IMR-90 (cell line): Measurements from ENCODE around the gene METAP2. TPM values are rescaled to one million over a fixed set of nuclear protein-coding genes. Genes with fewer than 3 reads are reported as not detected.

Experiments
- ATAC-seq: fragments of 200-7000 bp; cut with Tn5 transposase; 2 replicates; pipeline ENCODE4 v1.9.1; 2020; ENCODE audit warnings: low read depth, mild to moderate bottlenecking, moderate library complexity
- BruUV-seq: library from RNA; stranded (reverse); fragments of 400-500 nt; replicated peaks from 2 replicates; lab custom pipeline; 2021; lab: Mats Ljungman, UMichigan
- CTCF ChIA-PET: fragments of 300-600 bp; formaldehyde crosslinking; extraction: SDS; loops from one replicate; lab custom pipeline; 2021; ENCODE audit warnings: antibody characterized with exemption; lab: Yijun Ruan, JAX
- POLR2A ChIA-PET: fragments of 300-600 bp; sonication (Branson Sonifier 250); formaldehyde crosslinking; loops from one replicate; lab custom pipeline; 2022; ENCODE audit warnings: antibody characterized with exemption; ENCODE audit not compliant: unreplicated experiment; lab: Charles Lee
- DNase-seq: peaks from one replicate; pipeline ENCODE4 v3.0.0; 2013
- H2AFZ ChIP-seq: replicated peaks from 2 replicates; pipeline ENCODE3; 2013; ENCODE audit warnings: low read length, mild to moderate bottlenecking; ENCODE audit not compliant: poor library complexity
- H2AK5ac ChIP-seq: 2 replicates; pipeline ENCODE4 v1.6.1; 2013; ENCODE audit warnings: low read depth, low read length, inconsistent platforms
- H2AK9ac ChIP-seq: replicated peaks from 2 replicates; pipeline ENCODE3; 2013; ENCODE audit warnings: mild to moderate bottlenecking, low read depth, low read length, moderate library complexity; ENCODE audit not compliant: poor library complexity
- H2BK120ac ChIP-seq: 2 replicates; pipeline ENCODE4 v1.6.1; 2013; ENCODE audit warnings: low read depth, low read length, inconsistent platforms
- H2BK15ac ChIP-seq: 3 replicates; pipeline ENCODE4 v1.6.1; 2013; ENCODE audit warnings: low read depth, low read length, inconsistent platforms
- H2BK20ac ChIP-seq: 2 replicates; pipeline ENCODE4 v1.6.1; 2013; ENCODE audit warnings: low read depth, mild to moderate bottlenecking, inconsistent platforms, low read length, moderate library complexity
- H2BK5ac ChIP-seq: 2 replicates; pipeline ENCODE4 v1.6.1; 2013; ENCODE audit warnings: mild to moderate bottlenecking, low read depth, low read length, inconsistent platforms; ENCODE audit not compliant: poor library complexity, severe bottlenecking
- H3K14ac ChIP-seq: replicated peaks from 2 replicates; pipeline ENCODE4 v1.6.1; 2013; ENCODE audit warnings: low read depth, low read length, inconsistent platforms
- H3K18ac ChIP-seq: 2 replicates; pipeline ENCODE4 v1.6.1; 2013; ENCODE audit warnings: low read depth, low read length, control low read depth
- H3K23ac ChIP-seq: 2 replicates; pipeline ENCODE4 v1.6.1; 2013; ENCODE audit warnings: low read depth, low read length, inconsistent platforms
- H3K27ac ChIP-seq: 2 replicates; pipeline ENCODE4 v1.5.1; 2013; ENCODE audit warnings: mild to moderate bottlenecking, control low read depth, low read length; ENCODE audit not compliant: insufficient read depth
- H3K27me3 ChIP-seq: 2 replicates; pipeline ENCODE4 v1.6.1; 2013; ENCODE audit warnings: low read length; ENCODE audit not compliant: control insufficient read depth, insufficient read depth
- H3K36me3 ChIP-seq: 2 replicates; pipeline ENCODE4 v1.6.1; 2013; ENCODE audit warnings: low read length, mixed read lengths; ENCODE audit not compliant: control insufficient read depth, insufficient read depth
- H3K4ac ChIP-seq: 2 replicates; pipeline ENCODE4 v1.6.1; 2013; ENCODE audit warnings: low read depth, low read length, inconsistent platforms
- H3K4me1 ChIP-seq: 2 replicates; pipeline ENCODE4 v1.6.1; 2013; ENCODE audit warnings: low read length, mixed read lengths; ENCODE audit not compliant: control insufficient read depth, insufficient read depth
- H3K4me2 ChIP-seq: 2 replicates; pipeline ENCODE4 v1.6.1; 2013; ENCODE audit warnings: low read depth, mild to moderate bottlenecking, control low read depth, low read length, moderate library complexity
- H3K4me3 ChIP-seq: 2 replicates; pipeline ENCODE4 v1.5.1; 2013; ENCODE audit warnings: low read depth, mild to moderate bottlenecking, control low read depth, low read length, moderate library complexity; ENCODE audit not compliant: insufficient read depth
- H3K56ac ChIP-seq: 2 replicates; pipeline ENCODE4 v1.6.1; 2013; ENCODE audit warnings: low read length, inconsistent platforms; ENCODE audit not compliant: insufficient read depth; ENCODE audit errors: extremely low read depth
- H3K79me1 ChIP-seq, 2 experiments: 2 replicates each; pipeline ENCODE4 v1.6.1; 2013; ENCODE audit warnings: low read length in 2 of 2, inconsistent platforms in 1 of 2, low read depth in 1 of 2
- H3K9ac ChIP-seq: 2 replicates; pipeline ENCODE4 v1.6.1; 2013; ENCODE audit warnings: low read depth, low read length, control low read depth
- H3K9me1 ChIP-seq: 2 replicates; pipeline ENCODE4 v1.6.1; 2013; ENCODE audit warnings: low read length, inconsistent platforms; ENCODE audit not compliant: insufficient read depth
- H3K9me3 ChIP-seq: 2 replicates; pipeline ENCODE4 v1.6.1; 2013; ENCODE audit warnings: low read length; ENCODE audit not compliant: control insufficient read depth, insufficient read depth
- H4K20me1 ChIP-seq: 2 replicates; pipeline ENCODE4 v1.6.1; 2013; ENCODE audit warnings: low read length, inconsistent platforms; ENCODE audit not compliant: insufficient read depth
- H4K5ac ChIP-seq: 2 replicates; pipeline ENCODE4 v1.6.1; 2013; ENCODE audit warnings: mild to moderate bottlenecking, low read depth, low read length, control low read depth
- H4K8ac ChIP-seq, 2 experiments: 2 replicates each; pipeline ENCODE4 v1.6.1; 2013; ENCODE audit warnings: low read depth in 2 of 2, low read length in 2 of 2, control low read depth in 1 of 2, inconsistent platforms in 1 of 2
- H4K91ac ChIP-seq: 2 replicates; pipeline ENCODE4 v1.6.1; 2013; ENCODE audit warnings: low read depth, low read length, inconsistent platforms; ENCODE audit not compliant: insufficient read depth
- BHLHE40 ChIP-seq: fragments of 150-350 bp; IDR thresholded peaks from 2 replicates; pipeline ENCODE4 v1.6.1; 2016; ENCODE audit warnings: mild to moderate bottlenecking, low read depth, low read length
- CHD1 ChIP-seq: IDR thresholded peaks from 2 replicates; pipeline ENCODE4 v1.6.1; 2012; ENCODE audit warnings: low read depth, low read length, improper control_type of control experiment
- ELK1 ChIP-seq: fragments of 150-350 bp; IDR thresholded peaks from 2 replicates; pipeline ENCODE4 v1.6.1; 2016; ENCODE audit warnings: low read depth, mild to moderate bottlenecking, low read length, moderate library complexity, borderline replicate concordance
- FOS ChIP-seq: fragments of 150-350 bp; IDR thresholded peaks from 2 replicates; pipeline ENCODE4 v1.6.1; 2016; ENCODE audit warnings: low read depth, low read length
- MAFK ChIP-seq: IDR thresholded peaks from 2 replicates; pipeline ENCODE4 v1.6.1; 2012; ENCODE audit warnings: low read depth, low read length, improper control_type of control experiment
- MAZ ChIP-seq: IDR thresholded peaks from 2 replicates; pipeline ENCODE4 v1.6.1; 2012; ENCODE audit warnings: low read depth, mild to moderate bottlenecking, low read length, improper control_type of control experiment, moderate library complexity, borderline replicate concordance
- MXI1 ChIP-seq: IDR thresholded peaks from 2 replicates; pipeline ENCODE4 v1.6.1; 2012; ENCODE audit warnings: low read depth, mild to moderate bottlenecking, low read length, moderate library complexity, borderline replicate concordance
- POLR2A ChIP-seq: IDR thresholded peaks from 2 replicates; pipeline ENCODE4 v1.6.1; 2012; ENCODE audit warnings: mild to moderate bottlenecking, low read depth, low read length
- RAD21 ChIP-seq: IDR thresholded peaks from 2 replicates; pipeline ENCODE4 v1.6.1; 2012; ENCODE audit warnings: low read length, improper control_type of control experiment
- RCOR1 ChIP-seq: IDR thresholded peaks from 2 replicates; pipeline ENCODE4 v1.6.1; 2012; ENCODE audit warnings: mild to moderate bottlenecking, low read length, improper control_type of control experiment; ENCODE audit not compliant: insufficient replicate concordance
- WGBS, 2 experiments: methylation state at CpG; one replicate each; pipeline versions ENCODE4 v1.1.5 to v1.1.7; 2013; ENCODE audit warnings: missing lambda C conversion rate in 2 of 2; ENCODE audit not compliant: insufficient read length in 1 of 2; ENCODE audit errors: extremely low coverage in 2 of 2; 5-methylcytosine and 5-hydroxymethylcytosine counted together
- dilution Hi-C: fragments of 300-500 bp; cut with HindIII; formaldehyde crosslinking; loops from one replicate; pipeline ENCODE4 v1.14.3; 2018; ENCODE audit warnings: low sequenced_read_pairs; ENCODE audit not compliant: unreplicated experiment
- in situ Hi-C: fragments of 300-500 bp; cut with MboI; formaldehyde crosslinking; loops from 3 replicates; pipeline ENCODE4 v1.14.3; 2019; ENCODE audit warnings: low sequenced_read_pairs, inconsistent platforms, mixed read lengths
- intact Hi-C: fragments of 100-400 bp; cut with micrococcal nuclease; formaldehyde crosslinking; loops from 2 replicates; pipeline ENCODE4 v1.10.0; 2022
- polyA plus RNA-seq, 3 experiments: library from polyadenylated mRNA; depleted of rRNA; stranded (reverse); fragments of >200 nt; gene quantifications; 2 replicates each; pipeline ENCODE4 v1.2.3, GENCODE V29; 2012; ENCODE audit warnings: low replicate concordance in 1 of 3
- total RNA-seq: library from RNA; depleted of rRNA; stranded (reverse); fragments of >200 nt; gene quantifications from 2 replicates; pipeline ENCODE4 v1.2.3, GENCODE V29; 2012
- TF ChIP-seq, protein P1 (sequence below): fragments of 150-350 bp; IDR thresholded peaks from 2 replicates; pipeline ENCODE4 v1.6.1; 2017; ENCODE audit warnings: mild to moderate bottlenecking, antibody characterized with exemption, low read length, low read depth

METAP2 gene
- total and polyA plus RNA-seq, 2 of the 4 experiments (the other 2 are of a cell fraction): 62.5 to 72.9 TPM

GRCh38 chr12:95548539-95549391 is 74.8 kb downstream of the METAP2 start (continued):
- peak; percentile 86 for TF ChIP-seq POLR2A
- TF ChIP-seq MAZ: peak; percentile 85; the same call in 1 of the 2 replicates
- TF ChIP-seq RAD21: no peak

DNA sequence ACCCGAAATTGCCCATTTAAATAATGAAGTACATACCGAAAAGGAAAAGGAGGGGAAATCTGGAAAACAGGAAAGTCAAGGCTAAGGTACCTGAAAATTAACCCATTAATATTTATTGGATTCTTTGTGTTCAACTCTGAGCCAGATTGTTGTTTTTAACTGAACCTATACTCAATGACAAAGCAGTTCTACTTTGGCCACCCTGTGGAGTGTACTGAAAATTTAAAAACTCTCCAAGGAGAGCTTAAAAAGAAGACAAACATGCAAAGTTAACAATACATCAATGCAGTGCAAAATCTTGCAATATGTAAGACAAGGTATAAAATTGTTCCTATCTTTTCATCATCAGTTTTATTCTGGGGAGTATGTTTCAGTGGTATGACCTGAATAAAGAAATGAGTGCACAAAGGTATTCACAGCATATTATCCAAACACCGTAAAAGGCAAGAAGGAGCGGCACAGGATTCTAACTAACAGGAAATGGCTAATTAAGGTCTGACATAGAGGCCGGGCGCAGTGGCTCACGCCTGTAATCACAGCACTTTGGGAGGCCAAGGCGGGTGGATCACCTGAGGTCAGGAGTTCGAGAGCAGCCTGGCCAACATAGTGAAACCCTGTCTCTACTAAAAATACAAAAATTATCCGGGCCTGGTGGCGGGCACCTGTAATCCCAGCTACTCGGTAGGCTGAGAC is 75.6 kb downstream of the METAP2 start:
- H2AFZ ChIP-seq: peak overlapping the region; percentile 98
- H3K9me1 ChIP-seq: no peaks in the 10 kb centered on the region; the same call in 1 of the 2 replicates
- peak overlapping the region; percentile 48; the same call in 1 of the 2 replicates for H3K56ac ChIP-seq
- in situ Hi-C loops: no loop called here
- intact Hi-C loops: no loop called here
- peak overlapping the region; percentile 65; the same call in 1 of the 2 replicates for H3K9ac ChIP-seq
- no peaks in the 10 kb centered on the region for H4K20me1 ChIP-seq
- peaks cover 7% of the 10 kb centered on the region; the same call in 1 of the 2 replicates for H3K4me1 ChIP-seq
- ChIA-PET POLR2A (no interaction called here), CTCF (interaction anchor here (0.8 kb wide), 1 partner anchor 11 kb away, joined by 5 read pairs; no protein-coding TSS in a partner anchor)
- dilution Hi-C loops: no loop called here
- peak overlapping the region; percentile 93; the same call in 1 of the 2 replicates for H3K14ac ChIP-seq
- H3K9me3 ChIP-seq: peaks cover 7% of the 10 kb centered on the region
- H2BK5ac ChIP-seq: peak overlapping the region; percentile 79
- peaks cover 12 to 26% of the 10 kb centered on the region in 2 experiments for H3K79me1 ChIP-seq
- H3K18ac ChIP-seq: no peak overlapping the region
- no peak overlapping the region; the same call in 1 of the 2 replicates for H4K5ac ChIP-seq
- H4K91ac ChIP-seq: peak overlapping the region; percentile 92
- H2BK15ac ChIP-seq: 0 out of 3 replicates have a peak overlapping the region, but pooled peaks have one; percentile 83
- peak overlapping the region; percentile 80 for H2AK9ac ChIP-seq
- H3K4me2 ChIP-seq: peak overlapping the region; percentile 63; the same call in 1 of the 2 replicates
- DNase-seq (no peak), ATAC-seq (no peak)
- H3K23ac ChIP-seq: peak overlapping the region; percentile 98
- BruUV-seq: no TSS peak
- H2AK5ac ChIP-seq: peak overlapping the region; percentile 22; the same call in 1 of the 2 replicates
- H3K4me3 ChIP-seq: peak overlapping the region; percentile 58
- H2BK120ac ChIP-seq: peak overlapping the region; percentile 96; the same call in 1 of the 2 replicates
- 91% methylated on average over 6 of the region's 12 CpGs; no CpG with 5 or more reads in 1 of the 2 experiments for WGBS, 2 experiments
- no peaks in the 10 kb centered on the region for H3K27me3 ChIP-seq
- no peaks in the 10 kb centered on the region for H3K36me3 ChIP-seq
- H3K27ac ChIP-seq: peak overlapping the region; percentile 77; the same call in 1 of the 2 replicates
- H3K4ac ChIP-seq: peak overlapping the region; percentile 93
- peak overlapping the region; percentile 87; the same call in 1 of the 2 replicates for H2BK20ac ChIP-seq
- H4K8ac ChIP-seq: peak overlapping the region; percentile 90 to 96
- TF ChIP-seq POLR2A (no peak), MXI1 (no peak), MAZ (no peak), FOS (no peak), ELK1 (no peak), RCOR1 (no peak), CHD1 (no peak), MAFK (no peak), BHLHE40 (no peak)
- TF ChIP-seq, protein P1, sequence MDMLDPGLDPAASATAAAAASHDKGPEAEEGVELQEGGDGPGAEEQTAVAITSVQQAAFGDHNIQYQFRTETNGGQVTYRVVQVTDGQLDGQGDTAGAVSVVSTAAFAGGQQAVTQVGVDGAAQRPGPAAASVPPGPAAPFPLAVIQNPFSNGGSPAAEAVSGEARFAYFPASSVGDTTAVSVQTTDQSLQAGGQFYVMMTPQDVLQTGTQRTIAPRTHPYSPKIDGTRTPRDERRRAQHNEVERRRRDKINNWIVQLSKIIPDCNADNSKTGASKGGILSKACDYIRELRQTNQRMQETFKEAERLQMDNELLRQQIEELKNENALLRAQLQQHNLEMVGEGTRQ: no peak
